Measurements from ENCODE around the gene SLC16A8.

Gene SLC16A8

DNA sequence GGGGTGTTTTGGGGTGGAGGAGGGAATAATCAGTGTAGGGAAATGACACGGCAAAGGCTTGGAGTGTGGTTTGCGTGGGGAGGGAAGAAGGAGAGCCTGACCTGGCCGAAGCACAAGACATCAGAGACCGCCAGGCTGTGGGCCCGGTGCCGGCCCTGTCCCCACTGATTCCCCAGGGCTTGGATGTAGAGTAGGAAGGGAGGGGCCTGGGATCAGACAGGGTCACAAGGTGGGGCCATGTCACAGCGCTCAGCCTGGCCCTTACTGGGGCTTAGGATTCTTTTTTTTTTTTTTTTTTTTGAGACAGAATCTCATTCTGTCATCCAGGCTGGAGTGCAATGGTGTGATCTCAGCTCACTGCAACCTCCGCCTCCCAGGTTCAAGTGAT is 17.0 kb downstream of the SLC16A8 start:
- H4K20me1 ChIP-seq (ENCODE audit: insufficient read depth), result no peaks in the 10 kb centered on the region
- no peak overlapping the region for H3K4me3 ChIP-seq (IDR thresholded peaks at IDR 0.05; ENCODE audit: insufficient read depth, low read depth, low read length)
- TF ChIP-seq, protein P1, sequence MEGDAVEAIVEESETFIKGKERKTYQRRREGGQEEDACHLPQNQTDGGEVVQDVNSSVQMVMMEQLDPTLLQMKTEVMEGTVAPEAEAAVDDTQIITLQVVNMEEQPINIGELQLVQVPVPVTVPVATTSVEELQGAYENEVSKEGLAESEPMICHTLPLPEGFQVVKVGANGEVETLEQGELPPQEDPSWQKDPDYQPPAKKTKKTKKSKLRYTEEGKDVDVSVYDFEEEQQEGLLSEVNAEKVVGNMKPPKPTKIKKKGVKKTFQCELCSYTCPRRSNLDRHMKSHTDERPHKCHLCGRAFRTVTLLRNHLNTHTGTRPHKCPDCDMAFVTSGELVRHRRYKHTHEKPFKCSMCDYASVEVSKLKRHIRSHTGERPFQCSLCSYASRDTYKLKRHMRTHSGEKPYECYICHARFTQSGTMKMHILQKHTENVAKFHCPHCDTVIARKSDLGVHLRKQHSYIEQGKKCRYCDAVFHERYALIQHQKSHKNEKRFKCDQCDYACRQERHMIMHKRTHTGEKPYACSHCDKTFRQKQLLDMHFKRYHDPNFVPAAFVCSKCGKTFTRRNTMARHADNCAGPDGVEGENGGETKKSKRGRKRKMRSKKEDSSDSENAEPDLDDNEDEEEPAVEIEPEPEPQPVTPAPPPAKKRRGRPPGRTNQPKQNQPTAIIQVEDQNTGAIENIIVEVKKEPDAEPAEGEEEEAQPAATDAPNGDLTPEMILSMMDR (conservative IDR thresholded peaks at IDR 0.05; ENCODE audit: low read depth, low read length), result no peak
- H3K27ac ChIP-seq, result no peak overlapping the region
- H2AFZ ChIP-seq (ENCODE audit: low read depth), result no peak overlapping the region
- no peak overlapping the region for H3K9ac ChIP-seq
- no peaks in the 10 kb centered on the region for H3K79me2 ChIP-seq (ENCODE audit: insufficient read depth, low read depth)
- H3K4me2 ChIP-seq, result no peak overlapping the region
- no peaks in the 10 kb centered on the region for H3K27me3 ChIP-seq (ENCODE audit: insufficient read depth, low read depth)
- peaks cover 22% of the 10 kb centered on the region for H3K4me1 ChIP-seq (ENCODE audit: low read depth, poor library complexity, severe bottlenecking)
- H3K36me3 ChIP-seq (ENCODE audit: insufficient read depth), result no peaks in the 10 kb centered on the region

DNA sequence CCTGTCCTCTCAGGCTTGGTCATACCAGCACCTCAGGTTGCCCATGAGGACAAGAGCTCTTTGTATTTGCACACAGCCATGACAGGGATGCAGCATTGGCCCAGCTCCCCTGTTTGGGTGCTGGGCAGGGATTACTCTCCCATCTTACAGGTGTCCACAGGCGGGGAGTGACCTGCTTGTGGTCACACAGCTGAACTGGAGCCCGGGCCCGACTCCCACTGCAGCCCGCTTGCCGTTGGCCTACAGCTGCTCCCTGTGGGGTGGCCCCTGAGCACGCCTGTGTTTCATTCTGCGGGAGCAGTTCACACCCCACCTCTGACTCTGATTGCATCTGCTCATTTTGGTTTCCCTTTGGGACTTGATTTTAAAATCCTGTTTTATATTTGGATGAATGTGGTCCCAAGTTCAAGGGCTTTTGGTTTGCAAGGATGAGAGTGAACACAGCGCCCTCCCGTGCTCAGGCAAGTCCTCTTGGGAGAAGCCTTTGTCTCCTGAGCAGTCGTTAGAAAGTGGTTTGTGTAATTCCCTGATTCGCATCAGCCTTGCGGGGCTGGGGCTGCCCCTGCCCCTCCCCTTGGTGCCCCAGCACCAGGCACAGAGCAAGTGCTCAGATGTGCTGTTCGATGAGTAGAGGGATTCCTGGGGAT is 17.5 kb downstream of the SLC16A8 start:
- H3K36me3 ChIP-seq (ENCODE audit: insufficient read depth), result no peaks in the 10 kb centered on the region
- no peak overlapping the region for H3K9ac ChIP-seq
- TF ChIP-seq, protein P1 (conservative IDR thresholded peaks at IDR 0.05; ENCODE audit: low read depth, low read length), result no peak

DNA sequence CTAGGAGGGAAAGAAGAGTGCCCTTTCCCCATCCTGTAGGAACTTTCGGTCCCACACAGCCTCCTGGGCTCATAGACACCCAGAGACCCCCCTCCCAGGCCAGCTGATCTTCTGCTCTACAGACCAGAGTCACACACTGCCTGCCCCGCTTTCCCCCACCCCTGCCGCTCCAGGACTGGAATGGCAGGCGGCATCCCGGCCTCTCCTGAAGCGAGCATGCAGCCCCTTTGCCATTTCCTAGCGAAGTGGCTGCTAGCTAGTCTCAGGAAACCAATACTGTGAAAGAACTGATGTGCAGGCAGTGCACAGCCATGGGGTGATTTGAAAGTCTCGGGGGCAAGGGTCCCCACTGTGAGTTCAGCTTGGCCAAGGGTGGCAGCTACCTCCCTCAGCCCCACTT is 18.4 kb downstream of the SLC16A8 start:
- Histone ChIP-seq H3K36me3 (ENCODE audit: insufficient read depth) (no peaks in the 10 kb centered on the region), H4K20me1 (ENCODE audit: insufficient read depth) (no peaks in the 10 kb centered on the region), H3K9ac (no peak overlapping the region), H3K4me1 (ENCODE audit: low read depth, poor library complexity, severe bottlenecking) (peaks cover 22% of the 10 kb centered on the region), H3K79me2 (ENCODE audit: insufficient read depth, low read depth) (no peaks in the 10 kb centered on the region), H2AFZ (ENCODE audit: low read depth) (no peak overlapping the region), H3K27ac (no peak overlapping the region), H3K27me3 (ENCODE audit: insufficient read depth, low read depth) (no peaks in the 10 kb centered on the region), H3K4me2 (no peak overlapping the region), H3K4me3 (IDR thresholded peaks at IDR 0.05; ENCODE audit: insufficient read depth, low read depth, low read length) (no peak overlapping the region)
- TF ChIP-seq, protein P1 (conservative IDR thresholded peaks at IDR 0.05; ENCODE audit: low read depth, low read length), result no peak

More for the DNA sequence above, 17.5 kb downstream of the SLC16A8 start:
- Histone ChIP-seq H3K27me3 (ENCODE audit: insufficient read depth, low read depth) (no peaks in the 10 kb centered on the region), H3K27ac (no peak overlapping the region), H3K4me1 (ENCODE audit: low read depth, poor library complexity, severe bottlenecking) (peaks cover 22% of the 10 kb centered on the region), H2AFZ (ENCODE audit: low read depth) (no peak overlapping the region), H3K4me3 (IDR thresholded peaks at IDR 0.05; ENCODE audit: insufficient read depth, low read depth, low read length) (no peak overlapping the region), H3K79me2 (ENCODE audit: insufficient read depth, low read depth) (no peaks in the 10 kb centered on the region), H4K20me1 (ENCODE audit: insufficient read depth) (no peaks in the 10 kb centered on the region), H3K4me2 (no peak overlapping the region)

DNA sequence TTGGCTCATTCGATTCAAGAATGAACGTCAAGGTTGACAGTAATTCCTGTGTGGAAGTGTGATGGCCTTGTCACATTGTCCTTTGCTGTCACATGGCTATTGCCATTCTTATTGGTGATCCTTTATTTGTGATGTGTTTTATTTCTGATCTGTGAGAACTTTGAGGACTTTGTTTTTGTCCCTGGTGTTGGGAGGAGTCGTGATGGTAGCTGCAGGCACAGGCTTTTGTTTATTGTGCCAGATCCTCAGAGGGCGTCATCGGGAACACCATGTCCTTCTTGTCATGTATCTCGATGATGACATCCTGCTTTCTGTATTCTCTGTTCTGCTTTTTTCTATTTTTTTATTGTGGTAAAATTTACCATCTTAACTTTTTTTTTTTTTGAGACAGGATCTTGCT is 21.2 kb downstream of the SLC16A8 start:
- H3K4me2 ChIP-seq, result no peak overlapping the region
- no peak overlapping the region for H3K4me3 ChIP-seq (IDR thresholded peaks at IDR 0.05; ENCODE audit: insufficient read depth, low read depth, low read length)
- no peaks in the 10 kb centered on the region for H3K79me2 ChIP-seq (ENCODE audit: insufficient read depth, low read depth)
- H3K9ac ChIP-seq, result no peak overlapping the region
- TF ChIP-seq, protein P1 (conservative IDR thresholded peaks at IDR 0.05; ENCODE audit: low read depth, low read length), result no peak
- H3K36me3 ChIP-seq (ENCODE audit: insufficient read depth), result no peaks in the 10 kb centered on the region
- no peaks in the 10 kb centered on the region for H4K20me1 ChIP-seq (ENCODE audit: insufficient read depth)
- H3K4me1 ChIP-seq (ENCODE audit: low read depth, poor library complexity, severe bottlenecking), result peaks cover 4% of the 10 kb centered on the region
- H3K27ac ChIP-seq, result no peak overlapping the region
- no peaks in the 10 kb centered on the region for H3K27me3 ChIP-seq (ENCODE audit: insufficient read depth, low read depth)
- no peak overlapping the region for H2AFZ ChIP-seq (ENCODE audit: low read depth)
